Measurements from ENCODE around the gene MAML2. TPM values are rescaled to one million over a fixed set of nuclear protein-coding genes. Genes with fewer than 3 reads are reported as not detected.

Gene MAML2
- total RNA-seq, 1 experiment from 2014 or later: 2.7 TPM

- H3K27ac Mint-ChIP-seq: no peak overlapping the region
These were observed 269.5 kb downstream of the MAML2 start for GRCh38 chr11:96073536-96073935.

More at GRCh38 chr11:96073536-96073935, 269.5 kb downstream of the MAML2 start:
- H3K23me2 ChIP-seq (ENCODE audit: insufficient read length, low read depth, low read length, poor library complexity, severe bottlenecking): no peaks in the 10 kb centered on the region
- no peak overlapping the region for H4K91ac ChIP-seq (ENCODE audit: insufficient read length, low read depth, low read length)
- TF ChIP-seq CTCF (conservative IDR thresholded peaks at IDR 0.05): no peak
- H4K8ac ChIP-seq (replicated peaks; ENCODE audit: insufficient read length, low read depth, low read length): no peak overlapping the region
- no CpG with 5 or more reads among the region's 6 CpGs for WGBS (ENCODE audit: extremely low coverage, insufficient read length, low lambda C conversion rate)
- H4K20me1 ChIP-seq (ENCODE audit: control insufficient read depth, insufficient read depth, insufficient read length): no peaks in the 10 kb centered on the region
- no peak overlapping the region for H2AFZ ChIP-seq (ENCODE audit: low read length)
- H3K27ac ChIP-seq (ENCODE audit: insufficient read length, low read depth, low read length): no peak overlapping the region
- H3K9me3 Mint-ChIP-seq: no peaks in the 10 kb centered on the region
- no peak overlapping the region for H3K18ac ChIP-seq (ENCODE audit: insufficient read length, low read depth, low read length)
- no peak overlapping the region for H2BK5ac ChIP-seq (ENCODE audit: insufficient read length, low read length)
- H3K56ac ChIP-seq (ENCODE audit: insufficient read length, low read depth, low read length): no peak overlapping the region
- no peak overlapping the region for H2BK20ac ChIP-seq (ENCODE audit: low read depth, low read length, poor library complexity, severe bottlenecking)
- peaks cover 11 to 15% of the 10 kb centered on the region in 2 experiments for H3K4me1 Mint-ChIP-seq
- no peak overlapping the region for H2BK15ac ChIP-seq (ENCODE audit: low read depth, low read length)
- H2BK120ac ChIP-seq (ENCODE audit: low read depth, low read length, poor library complexity, severe bottlenecking): no peak overlapping the region
- no peak overlapping the region for H4K5ac ChIP-seq (ENCODE audit: insufficient read length, low read depth, low read length)
- no peak overlapping the region for H3T11ph ChIP-seq (ENCODE audit: low read length)
- no peaks in the 10 kb centered on the region for H3K27me3 ChIP-seq (ENCODE audit: insufficient read depth, low read length)
- no peak overlapping the region for H3K9ac ChIP-seq (ENCODE audit: extremely low read depth, insufficient read length, low read length)
- no peaks in the 10 kb centered on the region for H3K79me1 ChIP-seq (ENCODE audit: insufficient read depth, low read depth, low read length, poor library complexity, severe bottlenecking)
- no peaks in the 10 kb centered on the region for H3K9me3 ChIP-seq (ENCODE audit: control insufficient read depth, low read depth, low read length)
- no peak overlapping the region for H2AK5ac ChIP-seq (ENCODE audit: insufficient read length, low read length)
- H3K27me3 Mint-ChIP-seq (ENCODE audit: low read depth): no peaks in the 10 kb centered on the region
- no peak overlapping the region for H3K4ac ChIP-seq (ENCODE audit: low read depth, low read length)
- no peak overlapping the region for H3K23ac ChIP-seq (ENCODE audit: insufficient read length, low read depth, low read length)
- no peaks in the 10 kb centered on the region; a peak in 2 of 7 replicates for H3K36me3 Mint-ChIP-seq (ENCODE audit: insufficient read depth in 1 of 3, low read depth in 3 of 3)
- 0 out of 2 replicates have a peak, but pooled peaks cover 3% of the 10 kb centered on the region for H3K4me1 ChIP-seq (ENCODE audit: insufficient read depth, low read length)
- H3K4me3 Mint-ChIP-seq: no peak overlapping the region
- H3K4me2 ChIP-seq (ENCODE audit: insufficient read depth, insufficient read length, low read length): no peak overlapping the region
- no peak for DNase-seq
- H2BK12ac ChIP-seq (ENCODE audit: insufficient read length, low read depth, low read length): no peak overlapping the region
- no peaks in the 10 kb centered on the region for H3K79me2 ChIP-seq (ENCODE audit: insufficient read depth, low read length)
- no peak overlapping the region for H3K14ac ChIP-seq (ENCODE audit: insufficient read depth, low read length)
